Measurements from ENCODE around the gene STIMATE.

GRCh38 chr3:52874160-52874701 lies 23.1 kb downstream of the STIMATE start:
- TF ChIP-seq CTCF (IDR thresholded peaks at IDR 0.05) = no peak
- TF ChIP-seq POLR2A (IDR thresholded peaks at IDR 0.05) = no peak
